Measurements from ENCODE around the gene AUTS2.

DNA sequence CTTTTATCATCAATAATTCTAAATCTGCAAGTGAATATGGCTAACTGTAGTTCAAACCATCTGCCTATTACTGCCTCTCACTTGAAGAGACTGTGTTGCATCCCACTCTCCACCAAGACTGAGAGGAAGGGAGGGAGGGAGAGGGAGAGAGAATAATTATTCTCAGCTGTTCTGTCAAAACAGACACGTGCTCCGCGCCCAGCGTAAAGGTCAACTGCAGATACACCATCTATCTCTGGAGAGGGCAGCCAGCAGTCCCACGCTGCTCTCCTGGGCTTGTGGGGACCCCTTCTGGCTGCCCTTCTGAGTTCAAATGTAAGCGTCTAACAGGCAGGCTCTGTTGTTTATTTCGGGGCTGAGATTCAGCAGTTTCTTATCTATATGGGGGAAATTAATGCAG lies 908.2 kb downstream of the AUTS2 start:
- TF ChIP-seq, protein P1, sequence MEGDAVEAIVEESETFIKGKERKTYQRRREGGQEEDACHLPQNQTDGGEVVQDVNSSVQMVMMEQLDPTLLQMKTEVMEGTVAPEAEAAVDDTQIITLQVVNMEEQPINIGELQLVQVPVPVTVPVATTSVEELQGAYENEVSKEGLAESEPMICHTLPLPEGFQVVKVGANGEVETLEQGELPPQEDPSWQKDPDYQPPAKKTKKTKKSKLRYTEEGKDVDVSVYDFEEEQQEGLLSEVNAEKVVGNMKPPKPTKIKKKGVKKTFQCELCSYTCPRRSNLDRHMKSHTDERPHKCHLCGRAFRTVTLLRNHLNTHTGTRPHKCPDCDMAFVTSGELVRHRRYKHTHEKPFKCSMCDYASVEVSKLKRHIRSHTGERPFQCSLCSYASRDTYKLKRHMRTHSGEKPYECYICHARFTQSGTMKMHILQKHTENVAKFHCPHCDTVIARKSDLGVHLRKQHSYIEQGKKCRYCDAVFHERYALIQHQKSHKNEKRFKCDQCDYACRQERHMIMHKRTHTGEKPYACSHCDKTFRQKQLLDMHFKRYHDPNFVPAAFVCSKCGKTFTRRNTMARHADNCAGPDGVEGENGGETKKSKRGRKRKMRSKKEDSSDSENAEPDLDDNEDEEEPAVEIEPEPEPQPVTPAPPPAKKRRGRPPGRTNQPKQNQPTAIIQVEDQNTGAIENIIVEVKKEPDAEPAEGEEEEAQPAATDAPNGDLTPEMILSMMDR (conservative IDR thresholded peaks at IDR 0.05 in 1 of 2, IDR thresholded peaks at IDR 0.05 in 1 of 2; ENCODE audit: low read depth in 1 of 2, low read length in 2 of 2) = peak in 1 of 2 donors; percentile 6
- no peak for TF ChIP-seq EZH2 (IDR thresholded peaks at IDR 0.05; ENCODE audit: low read length, missing control alignments)
